ENCODE results near the gene NPAS3.

Gene NPAS3

DNA sequence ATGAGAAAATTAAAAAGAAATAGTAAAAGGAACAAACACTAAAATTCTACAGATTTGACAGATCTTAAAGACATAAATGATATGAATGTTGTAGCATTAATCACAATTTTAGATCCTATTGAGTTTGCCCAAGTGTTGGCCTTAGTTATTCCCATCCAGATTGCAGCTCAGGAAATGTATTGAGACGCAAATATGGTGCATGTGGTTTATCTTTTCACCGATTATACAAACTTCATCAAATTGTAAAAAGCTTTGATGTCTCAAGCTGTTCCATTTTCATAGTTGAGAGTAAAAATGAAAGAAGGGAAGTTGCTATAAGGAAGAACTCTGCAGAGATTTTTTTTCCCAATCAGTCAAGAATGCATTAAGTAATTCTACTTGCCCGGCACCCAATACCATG lies 683.8 kb downstream of the NPAS3 start:
- TF ChIP-seq, protein P1, sequence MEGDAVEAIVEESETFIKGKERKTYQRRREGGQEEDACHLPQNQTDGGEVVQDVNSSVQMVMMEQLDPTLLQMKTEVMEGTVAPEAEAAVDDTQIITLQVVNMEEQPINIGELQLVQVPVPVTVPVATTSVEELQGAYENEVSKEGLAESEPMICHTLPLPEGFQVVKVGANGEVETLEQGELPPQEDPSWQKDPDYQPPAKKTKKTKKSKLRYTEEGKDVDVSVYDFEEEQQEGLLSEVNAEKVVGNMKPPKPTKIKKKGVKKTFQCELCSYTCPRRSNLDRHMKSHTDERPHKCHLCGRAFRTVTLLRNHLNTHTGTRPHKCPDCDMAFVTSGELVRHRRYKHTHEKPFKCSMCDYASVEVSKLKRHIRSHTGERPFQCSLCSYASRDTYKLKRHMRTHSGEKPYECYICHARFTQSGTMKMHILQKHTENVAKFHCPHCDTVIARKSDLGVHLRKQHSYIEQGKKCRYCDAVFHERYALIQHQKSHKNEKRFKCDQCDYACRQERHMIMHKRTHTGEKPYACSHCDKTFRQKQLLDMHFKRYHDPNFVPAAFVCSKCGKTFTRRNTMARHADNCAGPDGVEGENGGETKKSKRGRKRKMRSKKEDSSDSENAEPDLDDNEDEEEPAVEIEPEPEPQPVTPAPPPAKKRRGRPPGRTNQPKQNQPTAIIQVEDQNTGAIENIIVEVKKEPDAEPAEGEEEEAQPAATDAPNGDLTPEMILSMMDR (IDR thresholded peaks at IDR 0.05; ENCODE audit: low read depth, low read length, missing control alignments) = no peak
- DNase-seq (ENCODE audit: low read depth) = no peak

DNA sequence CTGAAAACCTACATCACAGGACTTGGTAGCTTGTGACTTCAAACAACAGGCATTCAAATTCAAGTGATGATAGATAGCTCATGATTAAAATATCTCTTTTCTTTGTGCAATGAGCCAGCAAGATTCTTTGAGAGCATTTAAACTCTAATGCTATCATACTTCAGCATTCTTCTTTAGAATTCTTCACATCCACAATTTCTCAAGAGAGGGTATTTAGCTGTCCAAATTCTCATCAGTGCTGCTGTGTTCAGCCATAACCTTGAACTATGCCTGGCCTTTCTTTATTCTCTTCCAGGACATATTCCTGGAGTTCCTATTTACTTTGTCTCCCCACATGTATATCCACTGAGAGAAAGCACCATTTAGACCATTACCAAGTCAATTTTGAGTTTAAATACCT lies 691.1 kb downstream of the NPAS3 start:
- H3K4me3 ChIP-seq (ENCODE audit: low read depth, low read length) = no peak overlapping the region
- no peak for DNase-seq (ENCODE audit: low read depth)
- TF ChIP-seq, protein P1 (IDR thresholded peaks at IDR 0.05; ENCODE audit: low read depth, low read length, missing control alignments) = no peak

More for the DNA sequence above, 683.8 kb downstream of the NPAS3 start:
- H3K4me3 ChIP-seq (ENCODE audit: low read depth, low read length) = no peak overlapping the region

GRCh38 chr14:33631021-33631420 lies 692.3 kb downstream of the NPAS3 start:
- TF ChIP-seq, protein P1 (IDR thresholded peaks at IDR 0.05; ENCODE audit: low read depth, low read length, missing control alignments) = no peak
- no peak overlapping the region for H3K4me3 ChIP-seq (ENCODE audit: low read depth, low read length)
- DNase-seq (ENCODE audit: low read depth) = no peak

DNA sequence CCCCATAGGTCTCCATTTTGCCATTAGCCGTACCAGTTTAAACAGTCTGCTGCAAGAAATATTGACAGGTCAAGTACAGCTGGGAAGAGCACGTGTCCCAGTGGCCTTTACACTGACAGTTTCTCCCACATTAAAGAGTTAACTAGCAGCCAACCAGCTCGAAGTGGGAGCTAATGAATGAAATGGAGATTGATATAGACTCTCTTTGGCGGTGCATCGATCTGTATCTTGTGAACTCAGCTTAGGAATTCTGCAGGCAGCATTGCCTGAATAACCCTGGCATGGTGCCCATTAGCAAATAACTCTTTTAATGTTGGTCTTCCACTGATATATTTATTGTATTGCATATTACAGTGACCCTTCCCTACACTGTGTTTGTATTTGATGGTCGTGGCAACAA lies 692.8 kb downstream of the NPAS3 start:
- TF ChIP-seq, protein P1 (IDR thresholded peaks at IDR 0.05; ENCODE audit: low read depth, low read length, missing control alignments) = no peak
- DNase-seq (ENCODE audit: low read depth) = no peak
- no peak overlapping the region for H3K4me3 ChIP-seq (ENCODE audit: low read depth, low read length)

DNA sequence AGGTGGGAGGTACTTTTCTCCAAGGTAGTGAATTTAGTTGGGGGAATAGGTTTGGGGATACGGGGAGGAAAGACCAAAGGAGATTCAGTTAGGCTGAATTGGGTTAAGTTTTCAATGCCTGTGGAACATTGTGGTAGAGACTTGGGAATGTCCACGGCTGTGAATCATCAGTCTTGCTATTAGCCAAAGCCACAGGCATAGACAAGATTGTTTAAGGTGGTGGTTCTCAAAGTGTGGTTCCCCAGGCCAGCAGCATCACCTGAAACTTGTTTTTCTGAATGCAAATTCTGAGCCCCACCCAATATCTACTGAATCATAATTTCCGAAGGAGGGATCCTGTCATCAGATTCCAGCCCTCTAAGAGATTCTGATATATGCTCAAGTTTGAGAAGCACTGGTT lies 696.0 kb downstream of the NPAS3 start:
- TF ChIP-seq, protein P1 (IDR thresholded peaks at IDR 0.05; ENCODE audit: low read depth, low read length, missing control alignments) = no peak

GRCh38 chr14:33636716-33637115 lies 698.0 kb downstream of the NPAS3 start:
- TF ChIP-seq, protein P1 (IDR thresholded peaks at IDR 0.05; ENCODE audit: low read depth, low read length, missing control alignments) = no peak
- DNase-seq (ENCODE audit: low read depth) = no peak
- no peak overlapping the region for H3K4me3 ChIP-seq (ENCODE audit: low read depth, low read length)

More for the DNA sequence above, 696.0 kb downstream of the NPAS3 start:
- H3K4me3 ChIP-seq (ENCODE audit: low read depth, low read length) = no peak overlapping the region
- DNase-seq (ENCODE audit: low read depth) = no peak

DNA sequence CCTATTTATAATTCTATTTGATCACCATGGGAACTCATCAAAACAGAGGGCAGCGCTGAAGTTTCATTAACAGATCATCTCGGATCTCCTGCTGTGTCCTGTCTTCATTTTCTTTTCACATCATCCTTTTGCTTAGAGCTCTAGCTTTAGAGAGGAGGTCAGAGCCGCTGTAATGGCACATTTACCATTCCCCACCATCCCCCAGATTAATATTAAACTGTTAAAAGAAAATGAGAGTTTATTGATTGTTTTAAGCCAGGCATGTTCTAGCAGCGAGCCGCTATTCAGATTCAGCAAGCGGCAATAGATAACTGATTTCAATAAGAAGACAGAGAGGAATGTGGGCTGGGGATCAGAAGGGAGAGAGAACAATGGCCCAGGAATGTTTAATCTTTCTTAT lies 703.4 kb downstream of the NPAS3 start:
- TF ChIP-seq, protein P1 (IDR thresholded peaks at IDR 0.05; ENCODE audit: low read depth, low read length, missing control alignments) = no peak
- no peak overlapping the region for H3K4me3 ChIP-seq (ENCODE audit: low read depth, low read length)
- DNase-seq (ENCODE audit: low read depth) = no peak
